Parietal lobe (tissue), 1 donor: Measurements from ENCODE around the gene BPI. TPM values are rescaled to one million over a fixed set of nuclear protein-coding genes. Genes with fewer than 3 reads are reported as not detected.

Source experiments
- total RNA-seq: library from RNA; depleted of rRNA; stranded (reverse); fragments of >200 nt; gene quantifications from one replicate; pipeline ENCODE4 v1.2.3, GENCODE V29; 2014

The BPI gene
- total RNA-seq, result not detected

GRCh38 chr20:38303908-38304379, at the start of gene BPI:
BPI (plus strand) TSS chr20:38304156; CDS start chr20:38304224, 68 bp downstream.

GRCh38 chr20:38260378-38261053, 43.4 kb upstream of the BPI start, which contains the start of gene KIAA1755:
KIAA1755 (minus strand) TSS chr20:38260735; CDS start chr20:38260500, 235 bp downstream.

DNA sequence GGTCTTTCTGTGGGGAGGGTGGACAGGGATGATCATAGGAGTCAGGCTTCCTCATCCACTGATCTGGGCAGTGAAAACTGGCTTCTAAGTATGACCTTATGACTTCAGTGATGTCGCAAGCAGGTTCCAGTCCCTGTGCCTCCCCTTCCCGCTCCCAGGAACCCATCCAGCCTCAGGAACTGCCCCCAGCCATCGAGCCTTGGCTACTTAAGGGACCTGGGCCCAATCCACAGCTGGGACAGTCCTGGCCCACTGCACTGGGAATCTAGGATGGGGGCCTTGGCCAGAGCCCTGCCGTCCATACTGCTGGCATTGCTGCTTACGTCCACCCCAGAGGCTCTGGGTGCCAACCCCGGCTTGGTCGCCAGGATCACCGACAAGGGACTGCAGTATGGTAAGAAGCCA, 42.3 kb downstream of the BPI start, which contains the start of gene LBP:
LBP (plus strand) TSS at position 236 of the 405 bp plus-strand sequence; CDS start at position 271, 35 bp downstream.

Other genes with a start within 250 kb of the BPI start
- gene TGM2, start 138.9 kb upstream of the BPI start, total RNA-seq, result 4.4 TPM
- 2.8 TPM for gene KIAA1755, start 43.4 kb upstream of the BPI start, total RNA-seq
- gene LBP, start 42.3 kb downstream of the BPI start, total RNA-seq, result not detected
- 14.4 TPM for gene SNHG17, start 131.2 kb downstream of the BPI start, total RNA-seq
- 85.1 TPM for gene RALGAPB, start 168.7 kb downstream of the BPI start, total RNA-seq